Right lobe of liver (tissue), 4 donors: Measurements from ENCODE around the gene GARIN5A.

Source experiments
- CTCF ChIP-seq, 4 donors: fragments of 200-600 bp in 3 of 4; fragments of 450-650 bp in 1 of 4; IDR thresholded peaks; one replicate each; pipeline versions ENCODE4 v1.5.1 to v1.8.0; 2016 to 2022; ENCODE audit warnings: antibody characterized with exemption in 4 of 4, mild to moderate bottlenecking in 2 of 4
- POLR2A ChIP-seq: fragments of 450-650 bp; IDR thresholded peaks from one replicate; pipeline ENCODE4 v1.6.1; 2017; ENCODE audit warnings: antibody characterized with exemption, mild to moderate bottlenecking
- donor health status: DM: no; HTN: no; CAD: no.
- donor health status: DM: no; HTN: no; CAD: no.
- donor health status: DM: no; HTN: yes; CAD: no.

DNA sequence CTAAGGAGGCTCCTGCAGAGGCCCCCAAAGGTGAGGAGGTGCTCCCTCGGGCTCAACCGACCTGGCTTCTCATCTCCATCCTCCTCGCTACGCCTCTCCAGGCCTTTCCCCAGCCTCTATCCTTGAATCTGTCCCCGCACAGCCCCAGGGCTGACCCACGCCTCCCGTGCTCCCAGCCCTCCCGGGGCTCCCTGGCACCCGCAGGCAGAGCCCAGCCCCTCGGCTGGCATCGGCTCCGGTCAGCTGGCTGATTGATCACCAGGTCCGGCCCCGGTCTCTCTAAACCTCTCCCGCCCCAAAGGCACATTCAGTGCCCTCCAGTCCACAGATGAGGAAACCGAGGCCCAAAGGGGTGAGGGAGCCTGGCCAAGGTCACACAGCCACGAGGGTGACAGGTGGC lies 41.4 kb downstream of the GARIN5A start:
- TF ChIP-seq CTCF (IDR thresholded peaks at IDR 0.05) (no peak), POLR2A (no peak)
